GM15510 (cell line): Measurements from ENCODE around the gene SLC44A3.

ENCODE experiments used
- POLR2A ChIP-seq: IDR thresholded peaks from 3 replicates; pipeline ENCODE4 v1.6.1; 2011; ENCODE audit warnings: borderline replicate concordance; ENCODE audit not compliant: insufficient read length; ENCODE audit errors: extremely low read depth

The SLC44A3 gene

GRCh38 chr1:94792473-94793295 is 27.5 kb upstream of the SLC44A3 start:
- TF ChIP-seq POLR2A, result no peak

- no peak for TF ChIP-seq POLR2A
Observed at GRCh38 chr1:94793296-94793656, 26.9 kb upstream of the SLC44A3 start.

GRCh38 chr1:94795434-94795833 is 24.7 kb upstream of the SLC44A3 start:
- no peak for TF ChIP-seq POLR2A

- no peak for TF ChIP-seq POLR2A
Observed at GRCh38 chr1:94796266-94796665, 23.9 kb upstream of the SLC44A3 start.

GRCh38 chr1:94797291-94797690 is 22.9 kb upstream of the SLC44A3 start:
- no peak for TF ChIP-seq POLR2A

- no peak for TF ChIP-seq POLR2A
Observed at GRCh38 chr1:94798054-94798453, 22.1 kb upstream of the SLC44A3 start.

GRCh38 chr1:94798462-94798861 is 21.7 kb upstream of the SLC44A3 start:
- no peak for TF ChIP-seq POLR2A

GRCh38 chr1:94799206-94799605 is 21.0 kb upstream of the SLC44A3 start:
- TF ChIP-seq POLR2A, result no peak

- TF ChIP-seq POLR2A, result no peak
Observed at GRCh38 chr1:94801919-94802546, 18.1 kb upstream of the SLC44A3 start.

- no peak for TF ChIP-seq POLR2A
Observed at GRCh38 chr1:94803106-94803505, 17.1 kb upstream of the SLC44A3 start.

- no peak for TF ChIP-seq POLR2A
Observed at GRCh38 chr1:94803517-94804441, 16.4 kb upstream of the SLC44A3 start.

GRCh38 chr1:94804442-94804837 is 15.7 kb upstream of the SLC44A3 start:
- TF ChIP-seq POLR2A, result no peak

GRCh38 chr1:94805912-94806311 is 14.2 kb upstream of the SLC44A3 start:
- no peak for TF ChIP-seq POLR2A

- no peak for TF ChIP-seq POLR2A
Observed at GRCh38 chr1:94806441-94806871, 13.7 kb upstream of the SLC44A3 start.
